Neural cell (in vitro differentiated cells): ENCODE results near the gene MXRA8. TPM values are rescaled to one million over a fixed set of nuclear protein-coding genes. Genes with fewer than 3 reads are reported as not detected.

Source experiments
- H2AFZ ChIP-seq: fragments of 200-600, 300-800 bp; sonication (generic), shearing (Covaris generic); 2 replicates; pipeline ENCODE4 v1.6.0; 2014; ENCODE audit warnings: low read depth, mild to moderate bottlenecking, antibody characterized with exemption, low read length, moderate library complexity
- H3F3A ChIP-seq: fragments of 200-600 bp; shearing (Covaris generic); 2 replicates; pipeline ENCODE4 v1.6.1; 2016; ENCODE audit warnings: mild to moderate bottlenecking, moderate library complexity, mixed read lengths, antibody characterized with exemption, low read length; ENCODE audit not compliant: insufficient read depth, poor library complexity, severe bottlenecking
- H3K27ac ChIP-seq: fragments of 200-600, 300-800 bp; sonication (generic), shearing (Covaris generic); 2 replicates; pipeline ENCODE4 v1.5.1; 2014; ENCODE audit warnings: mild to moderate bottlenecking, low read length, moderate library complexity
- H3K27me3 ChIP-seq: fragments of 300-800, 200-600 bp; sonication (generic), shearing (Covaris generic); 2 replicates; pipeline ENCODE4 v1.6.0; 2014; ENCODE audit warnings: mild to moderate bottlenecking, low read depth, low read length, moderate library complexity; ENCODE audit not compliant: insufficient read depth
- H3K36me3 ChIP-seq: fragments of 300-800, 200-600 bp; sonication (generic), shearing (Covaris generic); 2 replicates; pipeline ENCODE4 v1.5.1; 2014; ENCODE audit warnings: mild to moderate bottlenecking, antibody characterized with exemption, low read length, moderate library complexity; ENCODE audit not compliant: insufficient read depth
- H3K4me2 ChIP-seq: fragments of 300-800, 200-600 bp; sonication (generic), shearing (Covaris generic); 2 replicates; pipeline ENCODE4 v1.6.0; 2014; ENCODE audit warnings: mild to moderate bottlenecking, low read length
- H3K4me3 ChIP-seq: fragments of 300-800, 200-600 bp; sonication (generic), shearing (Covaris generic); 2 replicates; pipeline ENCODE4 v1.5.1; 2014; ENCODE audit warnings: mild to moderate bottlenecking, low read length, moderate library complexity
- H3K79me2 ChIP-seq: fragments of 200-600 bp; shearing (Covaris generic); replicated peaks from 2 replicates; pipeline ENCODE4 v1.6.0; 2014; ENCODE audit warnings: mild to moderate bottlenecking, low read length, moderate library complexity; ENCODE audit not compliant: insufficient read depth
- H3K9ac ChIP-seq: fragments of 300-800, 200-600 bp; sonication (generic), shearing (Covaris generic); 2 replicates; pipeline ENCODE4 v1.6.1; 2016; ENCODE audit warnings: mild to moderate bottlenecking, low read length, mixed read lengths
- H3K9me2 ChIP-seq: fragments of 200-600 bp; shearing (Covaris generic); 2 replicates; pipeline ENCODE4 v1.6.1; 2016; ENCODE audit warnings: mild to moderate bottlenecking, low read length, mixed read lengths; ENCODE audit not compliant: insufficient read depth
- H3K9me3 ChIP-seq: fragments of 200-600, 300-800 bp; sonication (generic), shearing (Covaris generic); 2 replicates; pipeline ENCODE4 v1.6.1; 2016; ENCODE audit warnings: mild to moderate bottlenecking, mixed run types, low read length, moderate library complexity, mixed read lengths
- H4K20me1 ChIP-seq: fragments of 200-600 bp; shearing (Covaris generic); 2 replicates; pipeline ENCODE4 v1.6.1; 2016; ENCODE audit warnings: mild to moderate bottlenecking, mixed run types; ENCODE audit not compliant: insufficient read depth
- CTCF ChIP-seq: fragments of 450-650 bp; IDR thresholded peaks from 2 replicates; pipeline ENCODE4 v1.5.1; 2014; ENCODE audit warnings: antibody characterized with exemption, mild to moderate bottlenecking, moderate library complexity; ENCODE audit not compliant: poor library complexity, severe bottlenecking
- EP300 ChIP-seq: fragments of 450-650 bp; conservative IDR thresholded peaks from 2 replicates; pipeline ENCODE4 v1.6.1; 2014; ENCODE audit warnings: antibody characterized with exemption, mild to moderate bottlenecking, moderate library complexity; ENCODE audit not compliant: poor library complexity, severe bottlenecking
- EZH2 ChIP-seq: fragments of 200-600, 300-800 bp; shearing (Covaris generic), sonication (generic); IDR thresholded peaks from 2 replicates; pipeline ENCODE4 v1.6.1; 2014; ENCODE audit warnings: antibody characterized with exemption, low read length, borderline replicate concordance, mild to moderate bottlenecking; ENCODE audit not compliant: insufficient read depth, poor library complexity, severe bottlenecking
- MXI1 ChIP-seq: fragments of 450-650 bp; conservative IDR thresholded peaks from 2 replicates; pipeline ENCODE4 v1.6.1; 2014; ENCODE audit warnings: antibody characterized with exemption, mild to moderate bottlenecking; ENCODE audit not compliant: poor library complexity, severe bottlenecking
- POLR2AphosphoS5 ChIP-seq: IDR thresholded peaks from 2 replicates; pipeline ENCODE4 v1.6.1; 2012
- RAD21 ChIP-seq: fragments of 450-650 bp; conservative IDR thresholded peaks from 2 replicates; pipeline ENCODE4 v1.6.1; 2014; ENCODE audit warnings: antibody characterized with exemption, mild to moderate bottlenecking, moderate library complexity
- REST ChIP-seq: IDR thresholded peaks from 2 replicates; pipeline ENCODE4 v1.6.1; 2012; ENCODE audit warnings: borderline replicate concordance
- SMC3 ChIP-seq: fragments of 450-650 bp; conservative IDR thresholded peaks from 2 replicates; pipeline ENCODE4 v1.6.1; 2014; ENCODE audit warnings: antibody characterized with exemption, mild to moderate bottlenecking, moderate library complexity; ENCODE audit not compliant: poor library complexity
- TAF1 ChIP-seq: IDR thresholded peaks from 2 replicates; pipeline ENCODE4 v1.6.1; 2012; ENCODE audit warnings: low read depth
- polyA plus RNA-seq: library from polyadenylated mRNA; depleted of rRNA; stranded (reverse); fragments of >200 nt; gene quantifications from 2 replicates; pipeline ENCODE4 v1.2.3, GENCODE V29; 2014

MXRA8 gene
- polyA plus RNA-seq, 1 donor from 2014 or later, result 1.7 TPM

GRCh38 chr1:1401457-1402010, 43.2 kb upstream of the MXRA8 start:
- Histone ChIP-seq H3K9me3 (no peaks in the 10 kb centered on the region), H3K9ac (no peak overlapping the region), H3K9me2 (no peaks in the 10 kb centered on the region), H3K79me2 (peaks cover 44% of the 10 kb centered on the region), H2AFZ (no peak overlapping the region), H3K4me3 (no peak overlapping the region), H3K27me3 (no peaks in the 10 kb centered on the region), H3K27ac (no peak overlapping the region), H3K36me3 (no peaks in the 10 kb centered on the region), H3K4me2 (no peak overlapping the region), H4K20me1 (no peaks in the 10 kb centered on the region), H3F3A (no peaks in the 10 kb centered on the region)
- TF ChIP-seq POLR2AphosphoS5, result no peak
- no peak for TF ChIP-seq RAD21
- no peak for TF ChIP-seq MXI1
- TF ChIP-seq EZH2, result no peak
- no peak for TF ChIP-seq CTCF
- TF ChIP-seq REST, result no peak
- no peak for TF ChIP-seq TAF1
- TF ChIP-seq SMC3, result no peak
- TF ChIP-seq EP300, result no peak

GRCh38 chr1:1400576-1401456, 42.5 kb upstream of the MXRA8 start:
- Histone ChIP-seq H3K79me2 (peaks cover 36% of the 10 kb centered on the region), H3F3A (no peaks in the 10 kb centered on the region), H3K27me3 (no peaks in the 10 kb centered on the region), H3K9me2 (no peaks in the 10 kb centered on the region), H3K36me3 (no peaks in the 10 kb centered on the region), H3K4me2 (peak overlapping the region; percentile 98), H3K27ac (no peak overlapping the region), H3K4me3 (peak overlapping the region; percentile 76), H2AFZ (no peak overlapping the region), H3K9ac (peak overlapping the region; percentile 84), H3K9me3 (no peaks in the 10 kb centered on the region), H4K20me1 (no peaks in the 10 kb centered on the region)
- TF ChIP-seq REST, result no peak
